HG03196 (cell line): ENCODE measurements around the gene TMEM154.

Source experiments
- ATAC-seq: cut with Tn5 transposase; IDR thresholded peaks from one replicate; pipeline ENCODE4 v1.9.1; 2021; ENCODE audit not compliant: unreplicated experiment

Gene TMEM154, protein sequence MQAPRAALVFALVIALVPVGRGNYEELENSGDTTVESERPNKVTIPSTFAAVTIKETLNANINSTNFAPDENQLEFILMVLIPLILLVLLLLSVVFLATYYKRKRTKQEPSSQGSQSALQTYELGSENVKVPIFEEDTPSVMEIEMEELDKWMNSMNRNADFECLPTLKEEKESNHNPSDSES

GRCh38 chr4:152679414-152680281 is at the start of gene TMEM154:
Gene TMEM154, minus strand, starts transcription at chr4:152679997. Its CDS starts 64 bp downstream, at chr4:152679933.
- peak; percentile 78 for ATAC-seq

DNA sequence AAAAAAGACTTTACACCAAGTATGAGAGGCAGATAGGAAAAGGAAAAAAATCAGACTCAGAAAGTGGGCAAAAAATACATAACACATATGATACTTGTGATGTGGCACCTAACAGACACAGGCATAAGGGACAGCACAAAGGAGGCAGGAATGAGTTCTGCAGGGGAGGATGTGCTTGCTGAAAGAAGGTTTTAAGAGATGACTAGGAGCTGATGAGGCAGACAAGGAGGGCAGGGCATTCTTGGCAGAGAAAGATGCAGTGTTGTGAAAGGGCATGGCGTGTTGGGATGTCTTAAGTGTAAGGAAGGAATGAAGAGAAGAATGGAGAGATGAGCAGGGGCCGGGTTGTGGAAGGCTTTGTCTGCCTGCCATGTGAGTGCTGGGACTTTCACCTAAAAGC is 49.7 kb upstream of the TMEM154 start:
- ATAC-seq: no peak

DNA sequence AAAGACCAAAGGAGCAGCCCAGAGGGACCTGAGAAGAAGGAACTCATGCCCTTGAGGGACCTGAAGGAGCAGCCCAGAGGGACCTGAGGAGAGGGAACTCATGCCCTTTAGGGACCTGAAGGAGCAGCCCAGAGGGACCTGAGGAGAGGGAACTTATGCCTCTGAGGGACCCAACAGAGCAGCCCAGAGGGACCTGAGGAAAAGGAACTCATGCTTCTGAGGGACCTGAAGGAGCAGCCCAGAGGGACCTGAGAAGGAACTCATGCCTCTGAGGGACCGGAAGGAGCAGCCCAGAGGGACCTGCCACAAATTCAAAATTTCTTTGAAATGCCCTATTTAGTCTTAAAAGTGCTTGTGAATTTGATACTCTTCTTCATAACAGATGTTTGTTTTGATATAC is 48.5 kb upstream of the TMEM154 start:
- no peak for ATAC-seq

GRCh38 chr4:152727784-152728183 is 48.0 kb upstream of the TMEM154 start:
- no peak for ATAC-seq

DNA sequence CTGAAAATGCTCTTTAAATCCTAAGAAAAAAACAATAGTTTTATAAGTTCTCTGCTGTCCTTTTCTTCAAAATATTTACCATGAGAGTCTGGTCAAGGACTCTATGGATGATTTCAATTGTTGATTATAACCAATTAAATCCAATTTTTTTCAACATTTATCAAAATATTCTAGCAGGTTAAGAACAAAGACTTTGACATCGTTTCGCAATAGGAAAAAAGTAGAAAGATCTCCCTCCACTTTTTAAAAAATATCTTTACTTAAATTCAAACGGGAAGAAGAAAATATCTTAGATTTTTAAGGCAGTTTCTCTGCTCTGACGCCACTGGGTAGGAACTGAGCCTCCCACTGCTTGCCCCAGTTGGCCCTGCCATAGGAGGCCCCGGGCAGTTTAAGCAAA is 44.7 kb upstream of the TMEM154 start:
- no peak for ATAC-seq

- no peak for ATAC-seq
These were observed 43.4 kb upstream of the TMEM154 start for GRCh38 chr4:152723236-152723635.

DNA sequence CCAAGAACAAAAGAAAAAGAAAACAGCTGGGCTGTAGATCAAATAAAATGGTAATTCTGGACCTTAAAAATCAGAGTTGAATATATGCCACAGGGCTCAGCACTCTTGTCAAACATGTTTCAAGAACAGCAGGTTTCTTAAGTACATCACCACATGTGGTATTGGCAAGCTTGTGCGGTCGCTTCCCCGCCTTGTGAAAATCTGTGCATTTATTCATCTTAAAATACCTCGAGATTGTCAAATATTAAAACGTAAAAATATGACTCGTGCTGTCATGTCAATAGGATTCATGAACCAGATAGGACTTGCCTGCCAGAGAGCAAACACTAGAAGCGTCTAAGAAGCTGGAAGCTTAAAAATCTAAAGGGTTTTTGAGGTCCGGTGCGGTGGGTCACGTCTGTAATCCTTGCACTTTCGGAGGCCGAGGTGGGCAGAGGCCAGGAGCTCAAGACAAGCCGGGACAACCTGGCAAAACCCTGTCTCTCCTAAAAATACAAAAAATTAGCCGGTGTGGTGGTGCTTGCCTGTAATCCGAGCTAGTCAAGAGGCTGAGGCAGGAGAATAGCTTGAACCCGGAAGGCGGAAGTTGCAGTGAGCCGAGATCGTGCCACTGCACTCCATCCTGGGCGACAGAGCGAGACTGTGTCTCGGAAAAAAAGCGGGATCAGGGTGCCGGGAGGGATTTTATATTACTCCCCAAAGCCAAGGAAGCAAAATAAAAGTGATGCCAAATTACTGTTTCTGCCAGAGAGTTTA is 40.2 kb upstream of the TMEM154 start:
- no peak for ATAC-seq

DNA sequence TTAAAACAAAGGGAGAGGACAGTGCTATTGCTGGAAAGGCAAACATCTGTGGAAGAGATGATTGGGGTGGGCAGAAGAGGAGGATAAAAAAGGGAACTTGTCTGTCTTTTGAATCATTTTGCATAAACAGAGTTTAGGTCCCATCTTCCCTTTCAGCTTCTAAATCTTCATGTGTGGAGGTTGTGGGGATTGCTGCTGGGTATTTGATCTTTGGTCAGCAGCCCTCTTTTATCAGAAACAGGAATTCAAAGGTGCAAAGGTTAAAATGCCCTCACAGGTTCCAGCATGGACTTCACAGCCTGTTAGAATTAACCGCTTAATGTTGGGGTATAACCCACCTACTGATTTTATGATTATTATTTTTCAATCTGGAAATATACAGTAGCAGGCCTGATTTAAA is 39.5 kb upstream of the TMEM154 start:
- no peak for ATAC-seq

DNA sequence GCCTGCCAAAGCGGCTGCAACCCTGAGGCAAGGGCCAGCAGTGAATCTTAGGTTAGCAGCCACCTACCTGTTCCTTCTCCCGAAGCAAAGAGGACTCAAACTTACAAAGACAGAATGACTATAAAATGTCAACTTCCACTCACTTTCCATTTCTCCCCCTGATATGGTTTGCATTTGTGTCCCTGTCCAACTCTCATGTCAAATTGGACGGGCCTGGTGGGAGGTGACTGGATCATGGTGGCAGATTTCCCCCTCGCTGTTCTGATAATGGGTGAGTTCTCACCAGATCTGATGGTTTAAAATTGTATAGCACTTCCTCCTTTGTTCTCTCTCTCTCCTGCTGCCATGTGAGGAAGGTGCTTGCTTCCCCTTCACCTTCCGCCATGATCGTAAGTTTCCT is 35.3 kb upstream of the TMEM154 start:
- no peak for ATAC-seq

- no peak for ATAC-seq
These were observed 34.3 kb upstream of the TMEM154 start for GRCh38 chr4:152713951-152714705.

DNA sequence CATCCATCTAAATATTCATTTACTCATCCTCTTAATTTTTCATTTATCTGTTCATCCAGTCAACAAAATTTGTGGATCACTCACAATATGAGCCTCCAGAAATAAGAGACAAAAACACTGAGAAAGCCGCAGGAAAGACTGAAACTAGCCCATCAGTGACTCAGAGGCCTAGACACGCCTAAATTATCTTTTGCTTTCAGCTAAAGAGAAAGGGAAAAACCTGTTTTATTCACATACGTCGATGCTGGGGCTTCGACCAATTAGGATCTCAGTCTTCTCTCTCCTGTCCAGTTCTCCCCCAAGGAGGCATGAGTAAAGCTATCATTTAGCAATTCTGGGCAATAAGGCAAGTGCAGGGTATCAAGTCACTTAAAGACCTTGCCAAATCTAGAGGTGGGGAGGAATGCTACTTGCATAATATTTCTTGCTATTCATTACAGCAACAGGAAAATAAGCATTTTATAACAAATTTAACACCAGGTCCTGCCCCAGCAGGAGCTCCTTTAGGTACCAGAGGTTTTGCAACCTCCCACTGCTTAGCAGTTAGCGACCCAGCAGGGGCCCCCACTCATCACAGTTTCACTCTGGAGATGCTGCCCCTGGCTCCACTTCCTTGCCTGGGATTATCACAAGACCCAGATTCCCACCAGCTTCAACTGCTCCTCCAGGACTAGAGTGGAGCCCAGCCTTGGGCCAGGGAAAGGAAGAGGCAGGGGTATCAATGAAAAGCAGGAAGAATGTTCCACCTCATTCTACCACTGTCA is 30.1 kb upstream of the TMEM154 start:
- ATAC-seq: no peak

- no peak for ATAC-seq
These were observed 29.0 kb upstream of the TMEM154 start for GRCh38 chr4:152708796-152709195.

- no peak for ATAC-seq
These were observed 28.6 kb upstream of the TMEM154 start for GRCh38 chr4:152708361-152708760.

- no peak for ATAC-seq
These were observed 27.8 kb upstream of the TMEM154 start for GRCh38 chr4:152707632-152708031.

GRCh38 chr4:152705903-152706302 is 26.1 kb upstream of the TMEM154 start:
- no peak for ATAC-seq

DNA sequence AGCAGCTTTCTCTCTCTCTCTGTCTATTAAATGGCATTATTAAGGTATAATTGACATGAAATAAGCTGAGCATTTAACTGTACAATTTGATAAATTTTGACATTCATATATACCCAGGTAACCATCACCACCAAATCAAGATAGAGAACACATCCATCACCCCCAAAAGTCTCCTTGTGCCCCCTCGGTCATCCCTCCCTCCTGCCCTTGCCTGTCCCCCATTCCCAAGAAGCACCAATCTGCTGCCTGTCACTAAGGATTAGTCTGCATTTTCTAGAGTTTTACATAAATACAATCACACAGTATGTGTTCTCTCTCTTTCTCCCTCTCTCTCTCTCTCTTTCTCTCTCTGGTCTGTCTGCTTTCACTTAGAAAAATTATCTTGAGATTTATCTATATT is 25.0 kb upstream of the TMEM154 start:
- ATAC-seq: no peak

- ATAC-seq: no peak
These were observed 20.4 kb upstream of the TMEM154 start for GRCh38 chr4:152700151-152700550.

GRCh38 chr4:152699313-152699712 is 19.5 kb upstream of the TMEM154 start:
- no peak for ATAC-seq

DNA sequence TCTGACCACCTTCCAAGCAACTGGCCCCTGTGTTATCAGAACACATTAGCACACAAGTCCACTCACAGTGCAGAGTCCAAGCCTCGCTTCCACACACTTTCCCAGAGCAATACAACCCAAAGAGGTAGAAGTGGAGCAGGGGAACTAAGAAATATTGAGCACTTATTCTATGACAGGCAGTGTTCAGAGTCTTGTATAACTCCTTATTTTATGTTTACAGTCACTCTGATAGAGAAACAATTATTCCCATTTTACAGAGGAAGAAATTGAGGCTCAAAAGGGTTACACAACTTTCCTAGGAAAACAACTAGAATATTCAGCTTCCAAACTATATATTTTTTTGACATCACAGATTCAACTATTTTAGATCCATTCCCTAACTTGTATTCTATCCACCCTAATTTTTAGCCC is 18.3 kb upstream of the TMEM154 start:
- ATAC-seq: no peak
